Bronchial epithelial cell (primary cell): ENCODE measurements around the gene ERCC6L2. TPM values are rescaled to one million over a fixed set of nuclear protein-coding genes. Genes with fewer than 3 reads are reported as not detected.

Experiments
- DNase-seq: peaks from one replicate; pipeline ENCODE4 v3.0.0-alpha.2; 2010; ENCODE audit warnings: low read depth
- FAIRE-seq: peaks from 2 replicates; lab custom pipeline; 2011; peaks lifted over from hg19 to GRCh38; lab: Jason Lieb, UNC
- H3K27me3 ChIP-seq: 2 replicates; pipeline ENCODE4 v1.5.1; 2011; ENCODE audit warnings: low read length; ENCODE audit not compliant: control insufficient read depth, insufficient read depth
- H3K36me3 ChIP-seq: 2 replicates; pipeline ENCODE4 v1.5.1; 2011; ENCODE audit warnings: low read length; ENCODE audit not compliant: control insufficient read depth, insufficient read depth
- H3K4me3 ChIP-seq: 2 replicates; pipeline ENCODE4 v1.5.1; 2011; ENCODE audit warnings: mild to moderate bottlenecking, low read depth, low read length, control low read depth
- CTCF ChIP-seq: IDR thresholded peaks from 2 replicates; pipeline ENCODE4 v1.5.1; 2011; ENCODE audit warnings: mild to moderate bottlenecking, moderate library complexity, low read length, control low read depth, inconsistent platforms; ENCODE audit not compliant: insufficient read depth, severe bottlenecking
- total RNA-seq: library from RNA; depleted of rRNA; stranded (reverse); fragments of >200 nt; gene quantifications from 2 replicates; pipeline ENCODE4 v1.2.1, GENCODE V29; 2014

ERCC6L2 gene
- total RNA-seq, 1 donor from 2014 or later: 33.4 TPM

GRCh38 chr9:95880021-95880690 is 4.7 kb downstream of the ERCC6L2 start:
- H3K4me3 ChIP-seq: no peak overlapping the region
- H3K27me3 ChIP-seq: no peaks in the 10 kb centered on the region
- H3K36me3 ChIP-seq: peaks cover 2% of the 10 kb centered on the region
- no peak for TF ChIP-seq CTCF
- DNase-seq (peak; percentile 19), FAIRE-seq (no peak)

DNA sequence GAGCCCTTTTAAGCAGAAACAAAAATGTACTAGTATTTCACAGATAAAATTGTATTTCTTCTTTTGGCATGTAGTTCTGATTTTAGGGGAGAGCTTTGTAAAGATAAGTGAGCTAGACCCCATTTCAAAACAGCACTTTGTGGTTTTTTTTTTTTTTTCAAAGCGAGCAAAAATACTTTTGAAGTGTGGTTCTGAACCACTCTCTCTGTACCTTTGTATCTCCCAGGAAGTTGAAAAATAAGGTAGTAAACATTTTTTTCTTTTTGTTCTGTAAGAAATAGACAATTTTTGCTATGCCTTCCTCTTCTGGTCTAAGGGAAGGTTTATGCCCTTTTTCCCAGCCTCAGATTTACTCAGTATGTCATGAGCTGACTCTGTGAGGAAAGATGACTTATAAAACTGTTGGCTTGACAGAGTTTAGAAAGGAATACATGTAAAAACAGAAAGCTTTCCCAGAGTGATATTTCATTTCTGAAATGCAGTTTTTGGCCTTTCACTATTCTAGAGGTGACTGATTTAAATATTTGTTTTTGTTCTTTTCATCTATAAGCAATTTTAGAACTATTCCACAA is 12.5 kb downstream of the ERCC6L2 start:
- no peaks in the 10 kb centered on the region for H3K27me3 ChIP-seq
- no peak for TF ChIP-seq CTCF
- DNase-seq (no peak), FAIRE-seq (no peak)
- H3K4me3 ChIP-seq: no peak overlapping the region
- H3K36me3 ChIP-seq: no peaks in the 10 kb centered on the region

DNA sequence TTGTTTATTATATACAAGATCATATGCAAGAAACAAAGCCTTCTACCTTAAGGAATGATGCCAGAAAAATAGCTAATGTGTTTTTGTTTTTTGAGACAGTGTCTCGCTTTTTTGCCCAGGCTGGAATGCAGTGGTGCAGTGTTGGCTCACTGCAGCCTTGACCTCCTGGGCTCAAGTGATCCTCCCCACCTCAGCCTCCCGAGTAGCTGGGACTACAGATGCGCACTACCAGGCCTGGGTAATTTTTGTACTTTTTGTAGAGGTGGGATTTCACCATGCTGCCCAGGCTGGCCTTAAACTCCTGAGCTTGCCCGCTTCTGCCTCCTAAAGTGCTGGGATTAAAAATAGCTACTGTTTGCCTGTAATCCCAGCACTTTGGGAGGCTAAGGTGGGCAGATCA is 15.1 kb downstream of the ERCC6L2 start:
- Histone ChIP-seq H3K4me3 (no peak overlapping the region), H3K27me3 (no peaks in the 10 kb centered on the region), H3K36me3 (no peaks in the 10 kb centered on the region)
- FAIRE-seq: no peak
- no peak for TF ChIP-seq CTCF
- no peak for DNase-seq

DNA sequence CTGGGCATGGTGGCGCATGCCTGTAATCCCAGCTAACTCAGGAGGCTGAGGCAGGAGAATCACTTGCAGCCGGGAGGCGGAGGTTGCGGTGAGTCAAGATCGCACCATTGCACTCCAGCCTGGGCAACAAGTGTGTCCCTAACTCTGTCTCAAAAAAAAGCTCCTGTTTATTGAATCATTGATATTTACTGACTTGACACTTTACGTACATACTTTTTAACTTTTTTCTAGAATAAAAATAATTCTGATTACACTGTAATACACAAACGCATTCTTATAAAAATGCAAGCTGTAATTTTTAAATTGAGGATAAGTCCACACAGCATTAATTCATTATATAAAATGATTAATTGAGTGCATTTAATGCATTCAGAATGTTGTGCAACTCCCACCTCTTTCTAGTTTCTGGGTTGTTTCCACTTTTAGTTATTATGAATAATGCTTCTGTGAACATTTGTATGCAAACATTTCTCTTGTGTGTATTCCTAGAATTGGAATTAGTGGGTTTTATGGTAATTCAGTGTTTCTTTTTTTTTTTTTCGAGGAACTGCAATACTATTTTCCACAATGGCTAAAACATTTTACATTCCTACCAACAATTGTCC is 15.7 kb downstream of the ERCC6L2 start:
- FAIRE-seq: no peak
- TF ChIP-seq CTCF: no peak
- H3K4me3 ChIP-seq: no peak overlapping the region

DNA sequence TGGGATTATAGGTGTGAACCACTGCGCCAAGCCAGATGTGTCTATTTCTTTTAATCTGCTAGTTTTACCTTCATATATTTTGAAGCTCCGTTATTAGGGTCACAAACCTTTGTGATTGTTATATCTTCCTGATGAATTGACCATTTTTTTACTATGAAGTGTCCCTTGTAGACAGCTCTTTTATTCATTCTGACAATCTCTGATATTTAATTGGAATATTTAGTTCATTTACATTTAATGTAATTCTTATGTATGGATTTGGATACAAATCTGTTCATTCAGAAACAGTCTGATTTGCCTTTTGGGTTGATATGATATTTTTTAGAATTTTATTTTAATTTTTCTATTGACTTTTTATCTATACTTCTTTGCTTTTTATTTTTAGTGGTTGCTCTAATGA is 17.2 kb downstream of the ERCC6L2 start:
- no peaks in the 10 kb centered on the region for H3K36me3 ChIP-seq
- no peaks in the 10 kb centered on the region for H3K27me3 ChIP-seq
- no peak for TF ChIP-seq CTCF
- no peak overlapping the region for H3K4me3 ChIP-seq
- FAIRE-seq: no peak
- no peak for DNase-seq

More for the DNA sequence above, 15.7 kb downstream of the ERCC6L2 start:
- Histone ChIP-seq H3K36me3 (no peaks in the 10 kb centered on the region), H3K27me3 (no peaks in the 10 kb centered on the region)
- DNase-seq: no peak
